ENCODE data around the gene ANKRD44. TPM values are rescaled to one million over a fixed set of nuclear protein-coding genes. Genes with fewer than 3 reads are reported as not detected.

Gene ANKRD44
- polyA plus RNA-seq, 1 experiment: 14.7 TPM

- POLR2A ChIA-PET: no interaction called here
- no peak for TF ChIP-seq CTCF (IDR thresholded peaks at IDR 0.05; ENCODE audit: low read depth, low read length)
- no peak overlapping the region for H3K27ac ChIP-seq (ENCODE audit: low read depth, low read length)
- H3K9me3 ChIP-seq (ENCODE audit: control insufficient read depth, insufficient read depth, low read length): no peaks in the 10 kb centered on the region
- CTCF ChIA-PET: interaction anchor here (0.6 to 3.6 kb wide), 6 partner anchors 19 to 334 kb away, joined by 3 to 25 read pairs (median 4); no protein-coding TSS in a partner anchor
- H3K4me3 ChIP-seq (ENCODE audit: low read depth, low read length): peak overlapping the region; percentile 75
- no peaks in the 10 kb centered on the region for H3K27me3 ChIP-seq (ENCODE audit: control insufficient read depth, insufficient read depth, low read length)
- no peak for DNase-seq (ENCODE audit: low read depth, low spot score)
Observed at GRCh38 chr2:197308996-197309690, 1.4 kb downstream of the ANKRD44 start.

GRCh38 chr2:197308585-197308984 lies 2.0 kb downstream of the ANKRD44 start:
- POLR2A ChIA-PET: no interaction called here
- Histone ChIP-seq H3K9me3 (ENCODE audit: control insufficient read depth, insufficient read depth, low read length) (no peaks in the 10 kb centered on the region), H3K4me3 (ENCODE audit: low read depth, low read length) (no peak overlapping the region), H3K27me3 (ENCODE audit: control insufficient read depth, insufficient read depth, low read length) (no peaks in the 10 kb centered on the region), H3K27ac (ENCODE audit: low read depth, low read length) (no peak overlapping the region)
- DNase-seq (ENCODE audit: low read depth, low spot score): no peak
- CTCF ChIA-PET: interaction anchor here (0.7 to 3.6 kb wide), 4 partner anchors 19 to 292 kb away, joined by 3 to 25 read pairs (median 6); no protein-coding TSS in a partner anchor
- no peak for TF ChIP-seq CTCF (IDR thresholded peaks at IDR 0.05; ENCODE audit: low read depth, low read length)

GRCh38 chr2:197307933-197308521 lies 2.6 kb downstream of the ANKRD44 start:
- no peaks in the 10 kb centered on the region for H3K27me3 ChIP-seq (ENCODE audit: control insufficient read depth, insufficient read depth, low read length)
- H3K27ac ChIP-seq (ENCODE audit: low read depth, low read length): no peak overlapping the region
- no peak overlapping the region for H3K4me3 ChIP-seq (ENCODE audit: low read depth, low read length)
- TF ChIP-seq CTCF (IDR thresholded peaks at IDR 0.05; ENCODE audit: low read depth, low read length): no peak
- DNase-seq (ENCODE audit: low read depth, low spot score): no peak
- POLR2A ChIA-PET: no interaction called here
- H3K9me3 ChIP-seq (ENCODE audit: control insufficient read depth, insufficient read depth, low read length): no peaks in the 10 kb centered on the region
- CTCF ChIA-PET: interaction anchor here (1.9 to 3.6 kb wide), 2 partner anchors 140 to 195 kb away, joined by 8 to 25 read pairs; no protein-coding TSS in a partner anchor

GRCh38 chr2:197307236-197307932 lies 3.2 kb downstream of the ANKRD44 start:
- POLR2A ChIA-PET: no interaction called here
- CTCF ChIA-PET: interaction anchor here (0.7 to 3.6 kb wide), 3 partner anchors 27 to 194 kb away, joined by 4 to 25 read pairs (median 8); no protein-coding TSS in a partner anchor
- TF ChIP-seq CTCF (IDR thresholded peaks at IDR 0.05; ENCODE audit: low read depth, low read length): peak; percentile 11; the same call in 1 of the 2 replicates
- no peaks in the 10 kb centered on the region for H3K27me3 ChIP-seq (ENCODE audit: control insufficient read depth, insufficient read depth, low read length)
- no peaks in the 10 kb centered on the region for H3K9me3 ChIP-seq (ENCODE audit: control insufficient read depth, insufficient read depth, low read length)
- H3K4me3 ChIP-seq (ENCODE audit: low read depth, low read length): no peak overlapping the region
- H3K27ac ChIP-seq (ENCODE audit: low read depth, low read length): no peak overlapping the region
- DNase-seq (ENCODE audit: low read depth, low spot score): no peak

All from AG04450 (cell line).